ENCODE measurements around the gene ELMO1. TPM values are rescaled to one million over a fixed set of nuclear protein-coding genes. Genes with fewer than 3 reads are reported as not detected.

Gene ELMO1
- total RNA-seq, 1 experiment from 2014 or later: 7.8 TPM

GRCh38 chr7:37111459-37111858 is 337.2 kb downstream of the ELMO1 start:
- no peak for DNase-seq
- peaks cover 3 to 8% of the 10 kb centered on the region in 2 experiments for H3K4me1 Mint-ChIP-seq
- no peak overlapping the region for H4K91ac ChIP-seq (ENCODE audit: insufficient read length, low read depth, low read length)

More at GRCh38 chr7:37111459-37111858, 337.2 kb downstream of the ELMO1 start:
- TF ChIP-seq, protein P1, sequence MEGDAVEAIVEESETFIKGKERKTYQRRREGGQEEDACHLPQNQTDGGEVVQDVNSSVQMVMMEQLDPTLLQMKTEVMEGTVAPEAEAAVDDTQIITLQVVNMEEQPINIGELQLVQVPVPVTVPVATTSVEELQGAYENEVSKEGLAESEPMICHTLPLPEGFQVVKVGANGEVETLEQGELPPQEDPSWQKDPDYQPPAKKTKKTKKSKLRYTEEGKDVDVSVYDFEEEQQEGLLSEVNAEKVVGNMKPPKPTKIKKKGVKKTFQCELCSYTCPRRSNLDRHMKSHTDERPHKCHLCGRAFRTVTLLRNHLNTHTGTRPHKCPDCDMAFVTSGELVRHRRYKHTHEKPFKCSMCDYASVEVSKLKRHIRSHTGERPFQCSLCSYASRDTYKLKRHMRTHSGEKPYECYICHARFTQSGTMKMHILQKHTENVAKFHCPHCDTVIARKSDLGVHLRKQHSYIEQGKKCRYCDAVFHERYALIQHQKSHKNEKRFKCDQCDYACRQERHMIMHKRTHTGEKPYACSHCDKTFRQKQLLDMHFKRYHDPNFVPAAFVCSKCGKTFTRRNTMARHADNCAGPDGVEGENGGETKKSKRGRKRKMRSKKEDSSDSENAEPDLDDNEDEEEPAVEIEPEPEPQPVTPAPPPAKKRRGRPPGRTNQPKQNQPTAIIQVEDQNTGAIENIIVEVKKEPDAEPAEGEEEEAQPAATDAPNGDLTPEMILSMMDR (conservative IDR thresholded peaks at IDR 0.05): no peak
- Mint-ChIP-seq H3K27me3 (ENCODE audit: low read depth) (no peaks in the 10 kb centered on the region), H3K27ac (no peak overlapping the region), H3K9me3 (no peaks in the 10 kb centered on the region; a peak in 3 of 5 replicates), H3K36me3 (ENCODE audit: insufficient read depth in 1 of 3, low read depth in 3 of 3) (peaks cover 0 to 8% (median 0%) of the 10 kb centered on the region in 3 experiments; a peak in 1 of 7 replicates), H3K4me3 (no peak overlapping the region)
- Histone ChIP-seq H3K79me1 (ENCODE audit: insufficient read depth, low read depth, low read length, poor library complexity, severe bottlenecking) (no peaks in the 10 kb centered on the region), H3K9ac (ENCODE audit: extremely low read depth, insufficient read length, low read length) (no peak overlapping the region), H3K23me2 (ENCODE audit: insufficient read length, low read depth, low read length, poor library complexity, severe bottlenecking) (no peaks in the 10 kb centered on the region), H4K5ac (ENCODE audit: insufficient read length, low read depth, low read length) (no peak overlapping the region), H2BK12ac (ENCODE audit: insufficient read length, low read depth, low read length) (no peak overlapping the region), H2BK20ac (ENCODE audit: low read depth, low read length, poor library complexity, severe bottlenecking) (no peak overlapping the region), H3K27ac (ENCODE audit: insufficient read length, low read depth, low read length) (no peak overlapping the region), H4K20me1 (ENCODE audit: control insufficient read depth, insufficient read depth, insufficient read length) (no peaks in the 10 kb centered on the region), H3K23ac (ENCODE audit: insufficient read length, low read depth, low read length) (no peak overlapping the region), H3K56ac (ENCODE audit: insufficient read length, low read depth, low read length) (no peak overlapping the region), H3T11ph (ENCODE audit: low read length) (no peak overlapping the region), H4K8ac (replicated peaks; ENCODE audit: insufficient read length, low read depth, low read length) (no peak overlapping the region), H2BK120ac (ENCODE audit: low read depth, low read length, poor library complexity, severe bottlenecking) (no peak overlapping the region), H2BK5ac (ENCODE audit: insufficient read length, low read length) (no peak overlapping the region), H3K4me1 (ENCODE audit: insufficient read depth, low read length) (peaks cover 2% of the 10 kb centered on the region; the same call in 1 of the 2 replicates), H2AK5ac (ENCODE audit: insufficient read length, low read length) (no peak overlapping the region), H3K4me2 (ENCODE audit: insufficient read depth, insufficient read length, low read length) (no peak overlapping the region), H3K4ac (ENCODE audit: low read depth, low read length) (no peak overlapping the region), H3K9me3 (ENCODE audit: control insufficient read depth, low read depth, low read length) (no peaks in the 10 kb centered on the region), H2BK15ac (ENCODE audit: low read depth, low read length) (no peak overlapping the region), H3K14ac (ENCODE audit: insufficient read depth, low read length) (no peak overlapping the region), H2AFZ (ENCODE audit: low read length) (no peak overlapping the region), H3K27me3 (ENCODE audit: insufficient read depth, low read length) (no peaks in the 10 kb centered on the region), H3K18ac (ENCODE audit: insufficient read length, low read depth, low read length) (no peak overlapping the region), H3K79me2 (ENCODE audit: insufficient read depth, low read length) (no peaks in the 10 kb centered on the region)
- no CpG with 5 or more reads among the region's 1 CpG for WGBS (ENCODE audit: extremely low coverage, insufficient read length, low lambda C conversion rate)
